NOMO-1 treated with DMSO at 0.1 percent for 48 hours (cell line): ENCODE data around the gene CLSTN2.

Experiments used
- DNase-seq: peaks from one replicate; lab custom pipeline; 2025; ENCODE audit not compliant: unreplicated experiment; lab: John Stamatoyannopoulos, UW

CLSTN2 gene

DNA sequence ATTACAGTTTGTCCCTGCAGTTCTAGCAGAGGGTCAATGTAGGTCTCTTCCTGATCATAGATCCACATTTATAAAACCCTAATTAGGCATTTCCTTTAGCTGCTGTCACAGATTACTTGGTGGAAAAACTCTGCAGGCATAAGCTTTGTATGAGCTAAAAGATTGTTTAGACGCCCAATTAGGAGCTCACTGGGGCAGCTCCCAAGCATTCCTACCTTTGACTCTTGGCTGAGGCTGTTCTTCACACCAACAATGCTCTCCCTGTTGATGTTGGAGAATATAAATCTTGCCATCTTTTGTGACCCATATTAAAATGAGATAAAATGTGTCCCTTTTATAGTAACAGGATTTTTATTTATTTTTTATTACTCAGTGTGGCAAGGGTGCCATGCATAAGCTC is 594.6 kb downstream of the CLSTN2 start:
- DNase-seq: no peak

- DNase-seq: no peak
Observed at GRCh38 chr3:140530131-140530530, 595.1 kb downstream of the CLSTN2 start.

GRCh38 chr3:140530603-140531002 is 595.6 kb downstream of the CLSTN2 start:
- DNase-seq: no peak

GRCh38 chr3:140532793-140533330 is 597.9 kb downstream of the CLSTN2 start:
- no peak for DNase-seq

DNA sequence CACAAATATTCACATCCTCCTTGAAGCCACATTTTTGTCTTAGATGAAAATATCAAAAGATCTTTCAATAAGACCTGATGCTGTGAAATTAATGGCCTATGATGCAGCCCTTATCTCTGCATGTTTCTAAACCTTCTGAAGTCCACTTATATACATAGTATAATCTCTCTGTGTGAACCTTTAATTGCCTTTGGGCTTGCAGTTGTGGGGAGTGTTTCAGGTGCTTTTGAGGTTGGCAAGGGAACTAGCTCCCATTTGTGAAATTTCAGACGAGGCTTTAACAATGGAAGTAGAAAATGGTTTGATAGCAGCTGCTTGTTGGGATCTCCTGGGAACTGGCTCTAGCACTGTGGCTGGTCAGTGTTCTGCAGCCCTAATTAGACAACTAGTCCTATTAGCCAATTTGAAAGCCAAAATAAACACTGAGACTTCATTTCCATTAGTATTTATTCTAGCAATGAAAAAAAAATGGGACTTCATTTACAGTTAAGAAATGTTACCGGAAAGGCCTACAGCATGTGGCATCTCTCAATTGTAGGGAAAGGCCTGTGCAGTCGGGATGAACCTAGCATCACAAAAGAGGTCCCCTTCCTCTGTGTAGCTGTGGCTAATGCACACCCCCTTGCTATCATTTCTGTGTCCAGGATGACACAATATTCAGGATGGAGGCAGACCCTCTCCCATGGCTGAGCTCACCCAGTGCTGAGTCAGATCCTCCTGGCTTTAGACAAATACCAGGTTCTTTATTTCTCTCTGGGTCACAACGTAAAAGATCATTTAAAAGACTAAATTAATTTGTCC is 602.1 kb downstream of the CLSTN2 start:
- no peak for DNase-seq

DNA sequence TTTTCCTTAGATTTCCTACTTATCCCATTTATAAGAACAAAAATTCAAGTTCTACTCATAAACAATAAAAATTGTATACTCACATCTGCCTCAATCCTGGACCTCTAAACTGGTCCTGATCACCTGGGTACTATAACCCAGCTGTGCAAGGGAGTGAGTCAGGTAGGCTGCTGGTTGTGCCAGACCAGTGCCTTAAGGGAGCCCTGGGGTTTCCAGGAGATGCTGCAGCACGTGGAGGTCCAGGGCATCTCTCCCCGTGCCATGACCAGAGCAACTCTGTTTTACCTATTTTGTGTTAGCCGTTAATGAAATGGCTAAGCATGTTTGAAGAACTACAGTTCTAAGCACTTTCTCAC is 602.7 kb downstream of the CLSTN2 start:
- DNase-seq: no peak

DNA sequence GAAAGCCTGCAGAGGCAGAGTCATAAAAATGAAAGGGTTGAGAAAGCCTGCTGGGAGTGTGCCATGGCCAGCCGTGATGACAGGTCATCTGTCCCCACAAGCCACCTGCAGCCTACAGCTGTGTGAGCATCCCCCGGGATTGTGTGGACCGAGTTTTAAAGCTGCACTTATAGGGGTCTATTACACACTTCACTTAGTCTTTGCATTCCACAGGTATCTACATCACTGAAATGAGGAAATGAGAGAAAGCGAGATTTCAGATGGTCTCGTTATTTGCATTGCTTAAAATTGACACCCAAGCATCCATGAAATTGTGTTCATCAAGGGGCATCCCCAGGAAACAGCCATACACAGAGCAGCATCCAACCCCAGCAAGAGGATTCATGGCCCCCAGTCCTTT is 605.3 kb downstream of the CLSTN2 start:
- no peak for DNase-seq

DNA sequence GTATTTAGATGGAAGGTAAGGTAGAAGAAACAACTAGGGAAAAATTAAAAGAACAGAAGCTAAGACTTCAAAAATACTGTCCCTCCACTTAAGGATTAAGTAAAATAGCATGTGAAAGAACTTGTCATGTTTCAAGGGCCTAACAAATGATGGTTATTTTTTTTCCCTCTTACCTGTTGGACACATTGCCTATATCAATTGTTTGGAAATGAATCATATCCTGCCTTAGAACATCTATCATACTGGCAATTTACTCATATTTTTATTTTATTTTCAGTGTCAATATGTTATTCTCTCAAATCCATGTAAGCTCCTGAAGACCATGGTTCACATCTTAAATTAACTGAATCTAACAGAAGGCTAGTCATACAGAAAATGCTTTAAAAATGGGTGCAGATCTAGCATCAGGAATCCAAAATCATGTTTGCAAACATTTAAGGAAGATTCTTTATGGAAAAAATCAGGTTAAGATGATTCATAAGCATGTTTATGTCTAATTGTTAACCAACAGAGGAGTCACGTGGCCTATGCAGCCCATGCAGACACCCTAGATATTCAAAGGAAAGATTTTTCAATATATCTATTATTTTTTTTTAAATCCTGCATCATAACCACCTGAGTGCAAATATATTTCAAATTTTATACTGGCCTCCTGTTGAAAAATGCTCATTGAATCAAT is 607.1 kb downstream of the CLSTN2 start:
- no peak for DNase-seq

GRCh38 chr3:140545197-140545596 is 610.2 kb downstream of the CLSTN2 start:
- no peak for DNase-seq

GRCh38 chr3:140545756-140546155 is 610.8 kb downstream of the CLSTN2 start:
- no peak for DNase-seq

DNA sequence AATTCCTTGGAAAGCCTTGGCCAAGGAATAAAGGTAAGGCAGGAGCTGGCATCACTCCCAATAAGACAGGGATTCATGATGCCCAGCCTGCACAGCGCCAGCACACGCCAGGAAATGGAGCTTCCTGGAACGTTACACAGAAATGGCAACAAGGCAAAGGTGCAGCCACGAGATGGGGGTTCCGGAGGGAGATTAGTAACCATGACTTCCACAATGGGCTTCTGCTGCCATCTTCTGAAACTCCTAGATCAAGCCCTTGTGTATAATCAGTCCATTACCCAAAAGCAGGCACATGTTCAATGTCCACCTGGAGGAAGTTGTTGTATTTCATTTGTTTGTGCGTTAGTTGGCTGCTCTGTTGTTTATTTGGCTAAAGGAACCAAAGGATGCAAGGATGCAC is 611.7 kb downstream of the CLSTN2 start:
- no peak for DNase-seq

GRCh38 chr3:140552403-140552802 is 617.4 kb downstream of the CLSTN2 start:
- no peak for DNase-seq

- DNase-seq: no peak
Observed at GRCh38 chr3:140552898-140553297, 617.9 kb downstream of the CLSTN2 start.

GRCh38 chr3:140553591-140553990 is 618.6 kb downstream of the CLSTN2 start:
- DNase-seq: no peak

- DNase-seq: no peak
Observed at GRCh38 chr3:140555666-140556065, 620.7 kb downstream of the CLSTN2 start.

- no peak for DNase-seq
Observed at GRCh38 chr3:140557476-140557875, 622.5 kb downstream of the CLSTN2 start.

DNA sequence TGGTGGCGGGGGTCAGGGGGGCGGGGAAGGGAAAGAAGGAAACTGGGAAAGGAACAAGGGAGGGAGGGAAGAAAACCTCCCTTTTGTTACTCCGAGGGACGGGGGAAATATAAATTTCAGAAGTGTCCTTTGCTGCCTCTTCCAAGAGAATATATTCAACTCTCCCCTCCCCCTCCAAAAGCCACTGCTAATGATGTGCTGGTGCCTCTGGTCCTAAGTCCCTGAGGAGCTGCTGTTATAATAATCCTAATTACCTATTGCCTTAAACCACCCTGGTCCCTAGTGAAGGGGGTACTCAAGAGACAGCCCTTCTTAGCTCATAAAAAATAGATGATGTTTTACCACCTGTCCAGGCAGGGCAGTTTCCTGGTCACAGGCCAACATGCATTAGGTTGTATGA is 624.6 kb downstream of the CLSTN2 start:
- no peak for DNase-seq

- DNase-seq: no peak
Observed at GRCh38 chr3:140563206-140563760, 628.3 kb downstream of the CLSTN2 start.

DNA sequence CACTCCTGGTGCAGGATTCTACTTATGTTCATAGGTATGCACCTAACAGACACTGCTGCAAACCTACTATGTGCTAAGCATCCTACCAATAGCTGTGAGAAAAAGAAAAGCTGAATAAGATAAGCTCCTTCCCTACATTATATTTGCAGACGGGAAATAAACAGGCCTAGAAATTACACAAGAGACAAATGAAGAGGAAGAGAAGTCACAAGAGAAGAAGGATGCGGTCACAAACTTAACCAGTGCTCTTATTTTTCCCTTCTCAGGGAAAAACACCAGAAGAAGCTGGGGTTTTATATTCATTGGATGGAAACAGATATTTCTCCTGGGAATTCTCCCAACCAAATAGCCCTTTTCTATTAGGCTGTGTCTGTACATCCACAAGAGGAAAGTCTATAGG is 633.1 kb downstream of the CLSTN2 start:
- DNase-seq: no peak

- DNase-seq: no peak
Observed at GRCh38 chr3:140568842-140569520, 634.0 kb downstream of the CLSTN2 start.

DNA sequence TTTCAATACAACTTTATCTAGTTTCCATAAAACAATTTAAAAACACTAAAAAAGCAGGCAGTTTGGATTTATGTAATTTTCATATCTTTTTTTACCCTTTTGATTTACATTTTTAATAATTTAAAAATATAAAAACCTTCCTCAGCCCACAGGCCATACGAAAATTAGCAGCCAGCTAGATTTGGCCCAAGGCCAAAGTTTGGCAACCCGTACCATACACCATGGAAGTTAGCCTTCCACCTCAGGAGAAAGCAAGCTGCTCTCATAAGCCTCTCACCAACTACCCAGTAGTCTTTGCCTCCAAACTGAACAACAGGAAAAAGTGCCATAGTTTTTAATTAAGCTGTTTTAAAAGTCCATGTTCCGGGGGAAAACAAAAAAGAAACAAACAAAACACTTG is 635.6 kb downstream of the CLSTN2 start:
- no peak for DNase-seq

DNA sequence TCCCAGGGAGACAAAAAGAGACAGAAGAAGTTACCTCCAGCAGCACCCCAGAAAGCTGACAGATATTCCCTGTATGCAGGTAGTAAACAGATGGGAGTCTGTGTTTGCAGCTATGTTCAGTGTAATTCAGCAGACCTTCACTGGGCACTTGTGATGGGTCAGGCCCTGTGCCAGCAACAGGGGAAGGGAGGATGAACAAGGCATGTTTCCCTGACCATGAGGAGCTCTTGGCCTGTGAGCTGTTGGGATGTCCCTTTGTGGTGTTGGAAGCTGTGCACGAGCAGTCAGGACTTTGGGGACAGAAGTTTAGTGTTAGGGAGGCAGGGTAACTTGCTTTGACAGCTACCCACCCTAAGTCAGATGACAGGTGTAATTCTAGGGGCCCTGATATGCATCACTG is 636.9 kb downstream of the CLSTN2 start:
- no peak for DNase-seq
